DOHH2 (cell line): Measurements from ENCODE around the gene KRTAP3-1.

Experiments
- H3F3A ChIP-seq: fragments of 200-600 bp; sonication (generic), shearing (Covaris generic); 2 replicates; pipeline ENCODE4 v1.6.0; 2016; ENCODE audit warnings: antibody characterized with exemption, mild to moderate bottlenecking; ENCODE audit not compliant: control insufficient read depth, insufficient read depth
- H3K27ac ChIP-seq: fragments of 200-600 bp; sonication (generic); 2 replicates; pipeline ENCODE4 v1.5.1; 2014; ENCODE audit warnings: low read depth, mild to moderate bottlenecking, low read length, moderate library complexity
- H3K27me3 ChIP-seq: fragments of 200-600 bp; sonication (generic); 2 replicates; pipeline ENCODE4 v1.6.1; 2014; ENCODE audit warnings: mild to moderate bottlenecking, low read length, mixed read lengths; ENCODE audit not compliant: control insufficient read depth
- H3K36me3 ChIP-seq: fragments of 200-600 bp; sonication (generic); 2 replicates; pipeline ENCODE4 v1.6.1; 2014; ENCODE audit warnings: mild to moderate bottlenecking, low read length, moderate library complexity, mixed read lengths; ENCODE audit not compliant: control insufficient read depth
- H3K4me1 ChIP-seq: fragments of 200-600 bp; sonication (generic); 2 replicates; pipeline ENCODE4 v1.6.1; 2014; ENCODE audit warnings: mild to moderate bottlenecking, low read length, mixed read lengths; ENCODE audit not compliant: control insufficient read depth
- H3K4me2 ChIP-seq: fragments of 200-600 bp; sonication (generic); 2 replicates; pipeline ENCODE4 v1.6.0; 2014; ENCODE audit warnings: mild to moderate bottlenecking, low read length, moderate library complexity
- H3K4me3 ChIP-seq: fragments of 200-600 bp; sonication (generic); 2 replicates; pipeline ENCODE4 v1.5.1; 2014; ENCODE audit warnings: mild to moderate bottlenecking, low read length, mixed read lengths
- H3K79me2 ChIP-seq: fragments of 200-600 bp; sonication (generic); 2 replicates; pipeline ENCODE4 v1.6.1; 2014; ENCODE audit warnings: mild to moderate bottlenecking, low read length, mixed read lengths; ENCODE audit not compliant: control insufficient read depth
- H3K9me2 ChIP-seq: fragments of 200-600 bp; sonication (generic); replicated peaks from 2 replicates; pipeline ENCODE4 v1.6.1; 2014; ENCODE audit warnings: mild to moderate bottlenecking, low read length, mixed read lengths; ENCODE audit not compliant: control insufficient read depth
- H3K9me3 ChIP-seq: fragments of 200-600 bp; sonication (generic); 2 replicates; pipeline ENCODE4 v1.6.1; 2014; ENCODE audit warnings: antibody characterized with exemption, low read length, mixed read lengths; ENCODE audit not compliant: control insufficient read depth, insufficient read depth
- H4K20me1 ChIP-seq: fragments of 200-600 bp; sonication (generic); 2 replicates; pipeline ENCODE4 v1.6.0; 2014; ENCODE audit warnings: low read depth, mild to moderate bottlenecking, antibody characterized with exemption, low read length, moderate library complexity; ENCODE audit not compliant: control insufficient read depth, insufficient read depth
- CTCF ChIP-seq: fragments of 200-600 bp; sonication (generic); IDR thresholded peaks from one replicate; pipeline ENCODE4 v1.5.1; 2014; ENCODE audit warnings: antibody characterized with exemption, mild to moderate bottlenecking, low read depth, low read length; ENCODE audit not compliant: poor library complexity, severe bottlenecking
- EZH2phosphoT487 ChIP-seq: fragments of 200-600 bp; sonication (generic); IDR thresholded peaks from 2 replicates; pipeline ENCODE4 v1.6.1; 2017; ENCODE audit warnings: borderline replicate concordance, mild to moderate bottlenecking, antibody characterized with exemption, low read length, moderate library complexity, mixed read lengths

The KRTAP3-1 gene

GRCh38 chr17:41019415-41019814 lies 10.5 kb upstream of the KRTAP3-1 start:
- no peak overlapping the region for H3K27ac ChIP-seq
- no peaks in the 10 kb centered on the region for H3K36me3 ChIP-seq
- H3K4me3 ChIP-seq: no peak overlapping the region
- no peak for TF ChIP-seq EZH2phosphoT487
- no peak for TF ChIP-seq CTCF
- H3K4me1 ChIP-seq: no peaks in the 10 kb centered on the region
- no peaks in the 10 kb centered on the region for H3K27me3 ChIP-seq
- no peaks in the 10 kb centered on the region for H4K20me1 ChIP-seq
- no peak overlapping the region for H3K4me2 ChIP-seq
- H3F3A ChIP-seq: no peaks in the 10 kb centered on the region
- H3K9me3 ChIP-seq: no peaks in the 10 kb centered on the region
- no peaks in the 10 kb centered on the region for H3K79me2 ChIP-seq
- no peaks in the 10 kb centered on the region for H3K9me2 ChIP-seq

GRCh38 chr17:41018541-41018940 lies 9.6 kb upstream of the KRTAP3-1 start:
- no peak overlapping the region for H3K4me2 ChIP-seq
- H3K27ac ChIP-seq: no peak overlapping the region
- H3K36me3 ChIP-seq: no peaks in the 10 kb centered on the region
- TF ChIP-seq CTCF: no peak
- TF ChIP-seq EZH2phosphoT487: no peak
- no peaks in the 10 kb centered on the region for H3K9me2 ChIP-seq
- no peaks in the 10 kb centered on the region for H3K4me1 ChIP-seq
- H4K20me1 ChIP-seq: no peaks in the 10 kb centered on the region
- no peaks in the 10 kb centered on the region for H3K79me2 ChIP-seq
- H3F3A ChIP-seq: no peaks in the 10 kb centered on the region
- no peak overlapping the region for H3K4me3 ChIP-seq
- H3K27me3 ChIP-seq: no peaks in the 10 kb centered on the region
- H3K9me3 ChIP-seq: no peaks in the 10 kb centered on the region

DNA sequence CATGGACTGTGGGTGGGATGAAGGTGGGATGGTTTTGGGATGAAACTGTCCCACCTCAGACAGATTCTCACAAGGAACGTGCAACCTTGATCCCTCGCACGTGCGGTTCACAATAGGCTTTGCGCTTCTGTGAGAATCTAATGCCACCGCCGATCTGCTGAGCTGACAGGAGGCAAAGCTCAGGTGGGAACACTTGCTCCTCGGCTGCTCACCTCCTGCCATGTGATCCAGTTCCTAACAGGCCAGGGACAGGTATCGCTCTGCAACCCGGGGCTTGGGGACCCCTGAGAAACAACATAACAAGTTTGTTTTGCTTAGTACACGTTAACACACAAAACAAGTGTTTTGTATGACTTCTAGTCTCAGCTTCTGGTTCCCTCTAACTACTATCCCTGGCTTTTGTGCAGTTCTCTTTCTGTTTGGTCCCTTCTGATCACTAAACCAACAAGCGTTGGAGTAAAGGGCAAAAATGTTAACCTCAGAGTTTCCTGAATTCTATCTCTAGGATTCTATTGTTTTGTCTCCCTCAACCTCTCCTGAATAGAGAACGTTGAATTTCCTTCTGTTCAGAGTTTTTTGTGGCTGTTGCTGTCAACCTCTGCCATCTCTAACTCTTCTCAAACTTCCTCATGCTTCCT lies 7.8 kb upstream of the KRTAP3-1 start:
- H3K4me1 ChIP-seq: no peaks in the 10 kb centered on the region
- no peak overlapping the region for H3K27ac ChIP-seq
- H3F3A ChIP-seq: no peaks in the 10 kb centered on the region
- no peaks in the 10 kb centered on the region for H3K79me2 ChIP-seq
- H3K9me2 ChIP-seq: no peaks in the 10 kb centered on the region
- TF ChIP-seq CTCF (no peak), EZH2phosphoT487 (no peak)
- H3K9me3 ChIP-seq: no peaks in the 10 kb centered on the region
- H3K4me2 ChIP-seq: no peak overlapping the region
- H3K4me3 ChIP-seq: no peak overlapping the region
- no peaks in the 10 kb centered on the region for H3K27me3 ChIP-seq
- H4K20me1 ChIP-seq: no peaks in the 10 kb centered on the region
- H3K36me3 ChIP-seq: no peaks in the 10 kb centered on the region
